Endothelial cell of umbilical vein (primary cell): ENCODE results near the gene TENT5C.

Experiments used
- EZH2 ChIP-seq: IDR thresholded peaks from 2 replicates; pipeline ENCODE4 v1.6.1; 2012; ENCODE audit warnings: borderline replicate concordance, low read depth, mild to moderate bottlenecking, moderate library complexity, low read length, inconsistent platforms; ENCODE audit not compliant: severe bottlenecking
- POLR2A ChIP-seq: IDR thresholded peaks from 2 replicates; pipeline ENCODE4 v1.6.1; 2012; ENCODE audit warnings: low read depth, mild to moderate bottlenecking, control low read depth, low read length
- POLR2AphosphoS5 ChIP-seq: IDR thresholded peaks from 2 replicates; pipeline ENCODE4 v1.6.1; 2012; ENCODE audit warnings: low read depth, mild to moderate bottlenecking, control low read depth, low read length, moderate library complexity; ENCODE audit not compliant: insufficient read depth
- TF ChIP-seq, protein P1 (sequence below), 2 donors: IDR thresholded peaks; 1 replicate in 1 of 2; 2 replicates in 1 of 2; pipeline ENCODE4 v1.5.1; 2011; ENCODE audit warnings: low read length in 2 of 2, mild to moderate bottlenecking in 2 of 2, moderate library complexity in 2 of 2, control low read depth in 1 of 2, inconsistent platforms in 1 of 2, low read depth in 1 of 2; ENCODE audit not compliant: insufficient read depth in 1 of 2; ENCODE audit errors: extremely low read depth in 1 of 2

DNA sequence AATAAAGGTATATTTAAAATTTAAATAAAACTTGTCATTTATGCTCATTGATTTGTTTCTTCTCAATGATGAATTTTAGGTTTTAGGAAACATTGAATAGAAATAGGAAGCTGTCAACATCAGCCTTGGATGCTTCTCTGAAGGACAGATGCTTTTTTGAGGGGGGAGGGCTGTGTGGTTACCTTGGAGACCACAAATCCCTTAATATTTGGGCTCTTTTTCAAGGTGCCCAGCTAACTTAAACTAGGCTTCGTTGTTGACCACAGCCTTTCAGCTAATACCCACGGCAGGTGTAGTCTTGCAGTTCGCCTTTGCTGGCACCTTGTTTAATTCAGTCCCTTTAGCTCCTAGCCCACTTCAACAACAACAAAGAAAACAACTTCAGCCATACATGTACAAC is 22.5 kb downstream of the TENT5C start:
- TF ChIP-seq, protein P1, sequence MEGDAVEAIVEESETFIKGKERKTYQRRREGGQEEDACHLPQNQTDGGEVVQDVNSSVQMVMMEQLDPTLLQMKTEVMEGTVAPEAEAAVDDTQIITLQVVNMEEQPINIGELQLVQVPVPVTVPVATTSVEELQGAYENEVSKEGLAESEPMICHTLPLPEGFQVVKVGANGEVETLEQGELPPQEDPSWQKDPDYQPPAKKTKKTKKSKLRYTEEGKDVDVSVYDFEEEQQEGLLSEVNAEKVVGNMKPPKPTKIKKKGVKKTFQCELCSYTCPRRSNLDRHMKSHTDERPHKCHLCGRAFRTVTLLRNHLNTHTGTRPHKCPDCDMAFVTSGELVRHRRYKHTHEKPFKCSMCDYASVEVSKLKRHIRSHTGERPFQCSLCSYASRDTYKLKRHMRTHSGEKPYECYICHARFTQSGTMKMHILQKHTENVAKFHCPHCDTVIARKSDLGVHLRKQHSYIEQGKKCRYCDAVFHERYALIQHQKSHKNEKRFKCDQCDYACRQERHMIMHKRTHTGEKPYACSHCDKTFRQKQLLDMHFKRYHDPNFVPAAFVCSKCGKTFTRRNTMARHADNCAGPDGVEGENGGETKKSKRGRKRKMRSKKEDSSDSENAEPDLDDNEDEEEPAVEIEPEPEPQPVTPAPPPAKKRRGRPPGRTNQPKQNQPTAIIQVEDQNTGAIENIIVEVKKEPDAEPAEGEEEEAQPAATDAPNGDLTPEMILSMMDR (IDR thresholded peaks at IDR 0.05; ENCODE audit: extremely low read depth in 1 of 2, insufficient read depth in 1 of 2, low read depth in 1 of 2, low read length in 2 of 2), result no peak
- TF ChIP-seq POLR2AphosphoS5 (no peak), EZH2 (no peak), POLR2A (no peak)
